HCT116 (cell line): ENCODE data around the gene SLC25A33. TPM values are rescaled to one million over a fixed set of nuclear protein-coding genes. Genes with fewer than 3 reads are reported as not detected.
A peak's percentile ranks its signal among the peaks of the same experiment; 100 is the strongest.

Experiments used
- ATAC-seq: fragments of 200-7000 bp; cut with Tn5 transposase; 2 replicates; pipeline ENCODE4 v1.9.1; 2020; ENCODE audit warnings: mild to moderate bottlenecking, moderate library complexity
- Bru-seq: library from RNA; stranded (reverse); fragments of 400-500 nt; gene quantifications from one replicate; lab custom pipeline; 2021; lab: Mats Ljungman, UMichigan
- BruChase-seq, 2 experiments: library from RNA; stranded (reverse); fragments of 400-500 nt; gene quantifications; one replicate each; lab custom pipeline; 2021; lab: Mats Ljungman, UMichigan
- BruUV-seq: library from RNA; stranded (reverse); fragments of 400-500 nt; replicated peaks from 2 replicates; lab custom pipeline; 2021; lab: Mats Ljungman, UMichigan
- CTCF ChIA-PET: fragments of 300-600 bp; sonication (Branson Sonifier 250); formaldehyde crosslinking; loops from one replicate; lab custom pipeline; 2021; ENCODE audit warnings: antibody characterized with exemption; lab: Charles Lee
- POLR2A ChIA-PET: fragments of 300-600, 350-600 bp; sonication (Branson Sonifier 250); formaldehyde crosslinking; loops from one replicate; lab custom pipeline; 2021; ENCODE audit warnings: antibody characterized with exemption; lab: Charles Lee
- RAD21 ChIA-PET, 2 experiments: fragments of 300-600 bp; sonication (Branson Sonifier 250); formaldehyde crosslinking; loops; one replicate each; lab custom pipeline; 2023; ENCODE audit warnings: low total read pairs in 2 of 2; ENCODE audit not compliant: uncharacterized antibody in 2 of 2, unreplicated experiment in 2 of 2, low non-redundant PET in 1 of 2; lab: Charles Lee
- DNase-seq: peaks from one replicate; pipeline ENCODE4 v3.0.0-alpha.2; 2010; ENCODE audit warnings: low read depth, low spot score
- H2AFZ ChIP-seq: fragments of 200-600 bp; shearing (Covaris generic), sonication (generic); 2 replicates; pipeline ENCODE4 v1.6.1; 2017; ENCODE audit warnings: low read depth, mixed run types, mixed read lengths, antibody characterized with exemption, low read length; ENCODE audit not compliant: poor library complexity, severe bottlenecking
- H3K27ac ChIP-seq: 2 replicates; pipeline ENCODE4 v1.5.1; 2012; ENCODE audit warnings: low read depth, low read length
- H3K27me3 ChIP-seq: fragments of 200-600 bp; sonication (generic); 2 replicates; pipeline ENCODE4 v1.6.1; 2016; ENCODE audit warnings: mixed run types, low read length, mixed read lengths; ENCODE audit not compliant: insufficient read depth
- H3K36me3 ChIP-seq, 2 experiments: fragments of 200-500 bp in 1 of 2; fragments of 200-600 bp in 1 of 2; sonication (Bioruptor generic) in 1 of 2; sonication (generic) in 1 of 2; 2 replicates each; pipeline versions ENCODE4 v1.5.1 to v1.6.1; 2014 to 2016; ENCODE audit warnings: low read length in 2 of 2, inconsistent platforms in 1 of 2, mixed read lengths in 1 of 2, mixed run types in 1 of 2; ENCODE audit not compliant: insufficient read depth in 2 of 2, control insufficient read depth in 1 of 2
- H3K4me1 ChIP-seq, 2 experiments: fragments of 200-600 bp in 1 of 2; sonication (generic) in 1 of 2; 2 replicates each; pipeline versions ENCODE4 v1.5.1 to v1.6.1; 2012 to 2017; ENCODE audit warnings: low read length in 2 of 2, inconsistent platforms in 1 of 2, mild to moderate bottlenecking in 1 of 2, mixed read lengths in 1 of 2, mixed run types in 1 of 2, moderate library complexity in 1 of 2; ENCODE audit not compliant: insufficient read depth in 2 of 2, control insufficient read depth in 1 of 2
- H3K4me2 ChIP-seq: fragments of 200-600 bp; sonication (generic); 2 replicates; pipeline ENCODE4 v1.6.1; 2017; ENCODE audit warnings: mixed run types, low read length, mixed read lengths
- H3K4me3 ChIP-seq, 2 experiments: fragments of 200-600 bp in 1 of 2; sonication (generic) in 1 of 2; replicated peaks in 1 of 2; 2 replicates each; pipeline ENCODE4 v1.5.1; 2011 to 2016; ENCODE audit warnings: low read length in 2 of 2, control low read depth in 1 of 2, low read depth in 1 of 2, mild to moderate bottlenecking in 1 of 2, mixed read lengths in 1 of 2, mixed run types in 1 of 2
- H3K79me2 ChIP-seq: fragments of 200-600 bp; sonication (generic); 2 replicates; pipeline ENCODE4 v1.6.1; 2017; ENCODE audit warnings: mild to moderate bottlenecking, mixed run types, low read length, moderate library complexity, mixed read lengths; ENCODE audit not compliant: insufficient read depth
- H3K9ac ChIP-seq: fragments of 200-600 bp; sonication (generic); 2 replicates; pipeline ENCODE4 v1.6.1; 2016; ENCODE audit warnings: low read length, mixed read lengths
- H3K9me2 ChIP-seq: fragments of 200-600 bp; sonication (generic), shearing (Covaris generic); 2 replicates; pipeline ENCODE4 v1.6.1; 2017; ENCODE audit warnings: mixed run types, mild to moderate bottlenecking, moderate library complexity; ENCODE audit not compliant: insufficient read depth
- H3K9me3 ChIP-seq, 2 experiments: fragments of 200-500 bp in 1 of 2; fragments of 200-600 bp in 1 of 2; sonication (Bioruptor generic) in 1 of 2; sonication (generic) in 1 of 2; 2 replicates each; pipeline ENCODE4 v1.6.1; 2014 to 2017; ENCODE audit warnings: low read length in 2 of 2, mixed read lengths in 2 of 2, inconsistent platforms in 1 of 2, low read depth in 1 of 2, mild to moderate bottlenecking in 1 of 2, mixed run types in 1 of 2, moderate library complexity in 1 of 2; ENCODE audit not compliant: control insufficient read depth in 1 of 2, insufficient read depth in 1 of 2
- H4K20me1 ChIP-seq: fragments of 200-600 bp; sonication (generic), shearing (Covaris generic); 2 replicates; pipeline ENCODE4 v1.6.1; 2017; ENCODE audit warnings: mixed run types, mild to moderate bottlenecking, moderate library complexity; ENCODE audit not compliant: insufficient read depth
- CBX3 ChIP-seq: IDR thresholded peaks from 2 replicates; pipeline ENCODE4 v1.6.1; 2012; ENCODE audit warnings: low read depth
- CEBPB ChIP-seq: IDR thresholded peaks from 2 replicates; pipeline ENCODE4 v1.6.1; 2012; ENCODE audit warnings: low read depth
- EGR1 ChIP-seq: IDR thresholded peaks from 2 replicates; pipeline ENCODE4 v1.6.1; 2012; ENCODE audit warnings: low read depth
- ELF1 ChIP-seq: IDR thresholded peaks from 2 replicates; pipeline ENCODE4 v1.6.1; 2012; ENCODE audit warnings: low read depth, borderline replicate concordance
- EZH2 ChIP-seq: fragments of 200-600 bp; sonication (generic); IDR thresholded peaks from 2 replicates; pipeline ENCODE4 v1.6.1; 2017; ENCODE audit warnings: antibody characterized with exemption, mixed run types
- EZH2phosphoT487 ChIP-seq: fragments of 200-600 bp; IDR thresholded peaks from 2 replicates; pipeline ENCODE4 v1.6.1; 2018; ENCODE audit warnings: antibody characterized with exemption, borderline replicate concordance
- POLR2A ChIP-seq: IDR thresholded peaks from 2 replicates; pipeline ENCODE4 v1.7.0; 2011; ENCODE audit warnings: borderline replicate concordance; ENCODE audit not compliant: insufficient read depth, insufficient read length; ENCODE audit errors: extremely low read depth
- POLR2AphosphoS5 ChIP-seq: IDR thresholded peaks from 2 replicates; pipeline ENCODE4 v1.6.1; 2011; ENCODE audit warnings: mild to moderate bottlenecking, low read depth, low read length, moderate library complexity
- RAD21 ChIP-seq: IDR thresholded peaks from 2 replicates; pipeline ENCODE4 v1.6.1; 2012; ENCODE audit warnings: low read depth, mild to moderate bottlenecking
- SIN3A ChIP-seq: IDR thresholded peaks from 2 replicates; pipeline ENCODE4 v1.6.1; 2012; ENCODE audit warnings: low read depth
- ZFX ChIP-seq: fragments of 450-650 bp; IDR thresholded peaks from 2 replicates; pipeline ENCODE4 v1.6.1; 2017
- ZNF274 ChIP-seq: fragments of 200-500 bp; sonication (Bioruptor generic); IDR thresholded peaks from 2 replicates; pipeline ENCODE4 v1.6.1; 2014; ENCODE audit warnings: mild to moderate bottlenecking, low read depth, low read length, inconsistent platforms
- intact Hi-C: fragments of 100-400 bp; cut with micrococcal nuclease; formaldehyde crosslinking; loops from 2 replicates; pipeline ENCODE4 v1.10.0; 2022
- long read RNA-seq: library from polyadenylated mRNA; unstranded; transcript quantifications from one replicate; pipeline ENCODE4 v2.0.0, GENCODE V29; 2021; ENCODE audit not compliant: unreplicated experiment
- polyA plus RNA-seq: library from polyadenylated mRNA; unstranded; fragments of >200 nt; gene quantifications from 2 replicates; pipeline ENCODE4 v1.2.1, GENCODE V29; 2012; ENCODE audit warnings: missing spikeins
- total RNA-seq: library from RNA; stranded (reverse); gene quantifications from one replicate; pipeline ENCODE4 v1.2.1, GENCODE V29; 2021; ENCODE audit not compliant: unreplicated experiment
- TF ChIP-seq, protein P1 (sequence below): IDR thresholded peaks from 2 replicates; pipeline ENCODE4 v1.6.1; 2012
- TF ChIP-seq, protein P2 (sequence below): IDR thresholded peaks from 2 replicates; pipeline ENCODE4 v1.6.1; 2012; ENCODE audit warnings: low read depth
- TF ChIP-seq, protein P3 (sequence below), 3 experiments: fragments of 200-600 bp in 1 of 3; sonication (generic) in 1 of 3; IDR thresholded peaks in 2 of 3; conservative IDR thresholded peaks in 1 of 3; 2 replicates each; pipeline ENCODE4 v1.5.1; 2012 to 2017; ENCODE audit warnings: low read depth in 2 of 3, low read length in 2 of 3, antibody characterized with exemption in 1 of 3, borderline replicate concordance in 1 of 3, control low read depth in 1 of 3, mild to moderate bottlenecking in 1 of 3, mixed read lengths in 1 of 3, mixed run types in 1 of 3, moderate library complexity in 1 of 3; ENCODE audit not compliant: insufficient read depth in 1 of 3
- TF ChIP-seq, protein P4 (sequence below): IDR thresholded peaks from 2 replicates; pipeline ENCODE4 v1.6.1; 2011; ENCODE audit warnings: mild to moderate bottlenecking, low read length, moderate library complexity; ENCODE audit not compliant: insufficient replicate concordance; ENCODE audit errors: extremely low read depth

SLC25A33 gene, protein sequence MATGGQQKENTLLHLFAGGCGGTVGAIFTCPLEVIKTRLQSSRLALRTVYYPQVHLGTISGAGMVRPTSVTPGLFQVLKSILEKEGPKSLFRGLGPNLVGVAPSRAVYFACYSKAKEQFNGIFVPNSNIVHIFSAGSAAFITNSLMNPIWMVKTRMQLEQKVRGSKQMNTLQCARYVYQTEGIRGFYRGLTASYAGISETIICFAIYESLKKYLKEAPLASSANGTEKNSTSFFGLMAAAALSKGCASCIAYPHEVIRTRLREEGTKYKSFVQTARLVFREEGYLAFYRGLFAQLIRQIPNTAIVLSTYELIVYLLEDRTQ
- total RNA-seq (9.8 TPM), Bru-seq, nascent RNA (percentile 80 among the genes with signal in this experiment), BruChase-seq, experiment 1, labeled RNA remaining after a 6-hour chase (percentile 66 among the genes with signal in this experiment), BruChase-seq, experiment 2, labeled RNA remaining after a 2-hour chase (percentile 68 among the genes with signal in this experiment)
- polyA plus RNA-seq, result 5.0 and 5.1 TPM in 2 replicates
- long read RNA-seq, transcript SLC25A33-201 (7 exons, 3,854 nt), result major isoform, 27 of 39 reads
- long read RNA-seq, partial matches to known transcripts, result 3 of 39 reads
- long read RNA-seq, other reads (novel, unspliced or antisense), result 9 of 39 reads

DNA sequence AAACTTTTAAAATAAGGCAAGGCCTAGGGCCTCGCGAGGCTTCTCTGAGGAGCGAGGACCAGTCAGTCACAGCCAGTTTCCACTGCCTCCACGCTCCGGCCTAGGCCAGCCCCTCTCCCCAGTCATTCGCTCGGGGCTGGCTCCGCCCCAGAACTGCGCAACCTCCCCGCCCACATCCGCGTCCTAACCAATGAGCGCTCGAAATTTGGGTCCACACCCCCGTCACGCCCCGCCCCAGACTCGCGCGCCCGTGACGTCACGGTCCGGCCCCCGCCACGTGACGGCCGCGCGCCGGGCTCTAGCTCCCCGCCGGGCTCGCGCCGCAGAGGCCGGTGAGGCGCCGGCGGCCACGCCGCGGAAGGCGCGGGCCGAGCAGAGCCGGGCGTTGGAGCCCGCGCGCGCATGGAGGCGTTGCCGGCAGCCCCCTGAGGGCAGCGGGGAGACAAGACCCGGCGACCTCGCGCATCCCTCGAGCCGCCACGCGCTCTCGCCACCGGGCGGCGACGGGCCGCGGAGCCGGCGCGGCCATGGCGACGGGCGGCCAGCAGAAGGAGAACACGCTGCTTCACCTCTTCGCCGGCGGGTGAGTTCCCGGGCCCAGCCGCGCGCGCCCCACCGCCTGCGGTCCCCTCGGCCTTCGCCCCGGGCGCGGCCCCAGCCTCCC, at the start of gene SLC25A33:
Gene SLC25A33, plus strand, starts transcription at position 301 of the 664 bp plus-strand sequence. Its CDS starts 227 bp downstream, at position 528.
- H3K79me2 ChIP-seq, result peaks cover 47% of the 10 kb centered on the region
- DNase-seq (peak; percentile 96), ATAC-seq (peak; percentile 94)
- peak within 1 kb of the TSS; percentile 92 for H3K4me2 ChIP-seq
- H4K20me1 ChIP-seq, result peaks cover 4% of the 10 kb centered on the region; the same call in 1 of the 2 replicates
- no peaks in the 10 kb centered on the region for H3K36me3 ChIP-seq
- H3K9me2 ChIP-seq, result no peaks in the 10 kb centered on the region
- H2AFZ ChIP-seq, result peak within 1 kb of the TSS; percentile 91
- ChIA-PET CTCF (interaction anchor here (0.6 kb wide), 1 partner anchor 22 kb away, joined by 3 read pairs; no protein-coding TSS in a partner anchor), POLR2A (interaction anchor here (0.9 kb wide), 1 partner anchor 14 kb away, joined by 3 read pairs; no protein-coding TSS in a partner anchor), RAD21 (no interaction called here)
- H3K9me3 ChIP-seq, result no peaks in the 10 kb centered on the region
- intact Hi-C loops, result no loop called here
- peak within 1 kb of the TSS; percentile 93 for H3K9ac ChIP-seq
- peaks cover 21 to 42% of the 10 kb centered on the region in 2 experiments for H3K4me1 ChIP-seq
- BruUV-seq, result no TSS peak
- H3K4me3 ChIP-seq, result peak within 1 kb of the TSS; percentile 81 to 97
- H3K27ac ChIP-seq, result peak within 1 kb of the TSS; percentile 88
- no peaks in the 10 kb centered on the region for H3K27me3 ChIP-seq
- TF ChIP-seq EZH2 (no peak), ZFX (peak; percentile 95; the same call in 1 of the 2 replicates), CEBPB (peak; percentile 78), RAD21 (no peak), ZNF274 (no peak), SIN3A (peak; percentile 60), ELF1 (no peak), POLR2AphosphoS5 (peak; percentile 79), EGR1 (peak; percentile 48; the same call in 1 of the 2 replicates), EZH2phosphoT487 (no peak), POLR2A (peak; percentile 93), CBX3 (peak; percentile 8; the same call in 1 of the 2 replicates)
- TF ChIP-seq, protein P1, sequence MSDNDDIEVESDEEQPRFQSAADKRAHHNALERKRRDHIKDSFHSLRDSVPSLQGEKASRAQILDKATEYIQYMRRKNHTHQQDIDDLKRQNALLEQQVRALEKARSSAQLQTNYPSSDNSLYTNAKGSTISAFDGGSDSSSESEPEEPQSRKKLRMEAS, result peak; percentile 88
- TF ChIP-seq, protein P2, sequence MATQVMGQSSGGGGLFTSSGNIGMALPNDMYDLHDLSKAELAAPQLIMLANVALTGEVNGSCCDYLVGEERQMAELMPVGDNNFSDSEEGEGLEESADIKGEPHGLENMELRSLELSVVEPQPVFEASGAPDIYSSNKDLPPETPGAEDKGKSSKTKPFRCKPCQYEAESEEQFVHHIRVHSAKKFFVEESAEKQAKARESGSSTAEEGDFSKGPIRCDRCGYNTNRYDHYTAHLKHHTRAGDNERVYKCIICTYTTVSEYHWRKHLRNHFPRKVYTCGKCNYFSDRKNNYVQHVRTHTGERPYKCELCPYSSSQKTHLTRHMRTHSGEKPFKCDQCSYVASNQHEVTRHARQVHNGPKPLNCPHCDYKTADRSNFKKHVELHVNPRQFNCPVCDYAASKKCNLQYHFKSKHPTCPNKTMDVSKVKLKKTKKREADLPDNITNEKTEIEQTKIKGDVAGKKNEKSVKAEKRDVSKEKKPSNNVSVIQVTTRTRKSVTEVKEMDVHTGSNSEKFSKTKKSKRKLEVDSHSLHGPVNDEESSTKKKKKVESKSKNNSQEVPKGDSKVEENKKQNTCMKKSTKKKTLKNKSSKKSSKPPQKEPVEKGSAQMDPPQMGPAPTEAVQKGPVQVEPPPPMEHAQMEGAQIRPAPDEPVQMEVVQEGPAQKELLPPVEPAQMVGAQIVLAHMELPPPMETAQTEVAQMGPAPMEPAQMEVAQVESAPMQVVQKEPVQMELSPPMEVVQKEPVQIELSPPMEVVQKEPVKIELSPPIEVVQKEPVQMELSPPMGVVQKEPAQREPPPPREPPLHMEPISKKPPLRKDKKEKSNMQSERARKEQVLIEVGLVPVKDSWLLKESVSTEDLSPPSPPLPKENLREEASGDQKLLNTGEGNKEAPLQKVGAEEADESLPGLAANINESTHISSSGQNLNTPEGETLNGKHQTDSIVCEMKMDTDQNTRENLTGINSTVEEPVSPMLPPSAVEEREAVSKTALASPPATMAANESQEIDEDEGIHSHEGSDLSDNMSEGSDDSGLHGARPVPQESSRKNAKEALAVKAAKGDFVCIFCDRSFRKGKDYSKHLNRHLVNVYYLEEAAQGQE, result no peak
- TF ChIP-seq, protein P3, sequence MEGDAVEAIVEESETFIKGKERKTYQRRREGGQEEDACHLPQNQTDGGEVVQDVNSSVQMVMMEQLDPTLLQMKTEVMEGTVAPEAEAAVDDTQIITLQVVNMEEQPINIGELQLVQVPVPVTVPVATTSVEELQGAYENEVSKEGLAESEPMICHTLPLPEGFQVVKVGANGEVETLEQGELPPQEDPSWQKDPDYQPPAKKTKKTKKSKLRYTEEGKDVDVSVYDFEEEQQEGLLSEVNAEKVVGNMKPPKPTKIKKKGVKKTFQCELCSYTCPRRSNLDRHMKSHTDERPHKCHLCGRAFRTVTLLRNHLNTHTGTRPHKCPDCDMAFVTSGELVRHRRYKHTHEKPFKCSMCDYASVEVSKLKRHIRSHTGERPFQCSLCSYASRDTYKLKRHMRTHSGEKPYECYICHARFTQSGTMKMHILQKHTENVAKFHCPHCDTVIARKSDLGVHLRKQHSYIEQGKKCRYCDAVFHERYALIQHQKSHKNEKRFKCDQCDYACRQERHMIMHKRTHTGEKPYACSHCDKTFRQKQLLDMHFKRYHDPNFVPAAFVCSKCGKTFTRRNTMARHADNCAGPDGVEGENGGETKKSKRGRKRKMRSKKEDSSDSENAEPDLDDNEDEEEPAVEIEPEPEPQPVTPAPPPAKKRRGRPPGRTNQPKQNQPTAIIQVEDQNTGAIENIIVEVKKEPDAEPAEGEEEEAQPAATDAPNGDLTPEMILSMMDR (IDR thresholded peaks at IDR 0.05 in 2 of 3, conservative IDR thresholded peaks at IDR 0.05 in 1 of 3; ENCODE audit: borderline replicate concordance in 1 of 3, insufficient read depth in 1 of 3, low read depth in 2 of 3, low read length in 2 of 3), result no peak
- TF ChIP-seq, protein P4, sequence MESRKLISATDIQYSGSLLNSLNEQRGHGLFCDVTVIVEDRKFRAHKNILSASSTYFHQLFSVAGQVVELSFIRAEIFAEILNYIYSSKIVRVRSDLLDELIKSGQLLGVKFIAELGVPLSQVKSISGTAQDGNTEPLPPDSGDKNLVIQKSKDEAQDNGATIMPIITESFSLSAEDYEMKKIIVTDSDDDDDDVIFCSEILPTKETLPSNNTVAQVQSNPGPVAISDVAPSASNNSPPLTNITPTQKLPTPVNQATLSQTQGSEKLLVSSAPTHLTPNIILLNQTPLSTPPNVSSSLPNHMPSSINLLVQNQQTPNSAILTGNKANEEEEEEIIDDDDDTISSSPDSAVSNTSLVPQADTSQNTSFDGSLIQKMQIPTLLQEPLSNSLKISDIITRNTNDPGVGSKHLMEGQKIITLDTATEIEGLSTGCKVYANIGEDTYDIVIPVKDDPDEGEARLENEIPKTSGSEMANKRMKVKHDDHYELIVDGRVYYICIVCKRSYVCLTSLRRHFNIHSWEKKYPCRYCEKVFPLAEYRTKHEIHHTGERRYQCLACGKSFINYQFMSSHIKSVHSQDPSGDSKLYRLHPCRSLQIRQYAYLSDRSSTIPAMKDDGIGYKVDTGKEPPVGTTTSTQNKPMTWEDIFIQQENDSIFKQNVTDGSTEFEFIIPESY, result no peak
